ENCODE measurements around the gene DIP2C. TPM values are rescaled to one million over a fixed set of nuclear protein-coding genes. Genes with fewer than 3 reads are reported as not detected.

The DIP2C gene
- total RNA-seq, 2 experiments from 2014 or later = 2.0 to 2.3 TPM

- no peak for DNase-seq
- Mint-ChIP-seq H3K36me3 (ENCODE audit: low read depth) (no peaks in the 10 kb centered on the region), H3K4me1 (no peaks in the 10 kb centered on the region), H3K27ac (no peak overlapping the region), H3K4me3 (no peak overlapping the region), H3K9me3 (no peaks in the 10 kb centered on the region), H3K27me3 (no peaks in the 10 kb centered on the region)
- ChIA-PET POLR2A (no interaction called here), CTCF (no interaction called here)
Observed at GRCh38 chr10:583433-583832, 106.0 kb downstream of the DIP2C start.

- Mint-ChIP-seq H3K4me3 (no peak overlapping the region), H3K27me3 (no peaks in the 10 kb centered on the region), H3K27ac (no peak overlapping the region), H3K36me3 (ENCODE audit: low read depth) (no peaks in the 10 kb centered on the region), H3K9me3 (no peaks in the 10 kb centered on the region), H3K4me1 (no peaks in the 10 kb centered on the region)
- ChIA-PET CTCF (no interaction called here), POLR2A (no interaction called here)
- no peak for DNase-seq
Observed at GRCh38 chr10:581776-582330, 107.6 kb downstream of the DIP2C start.

DNA sequence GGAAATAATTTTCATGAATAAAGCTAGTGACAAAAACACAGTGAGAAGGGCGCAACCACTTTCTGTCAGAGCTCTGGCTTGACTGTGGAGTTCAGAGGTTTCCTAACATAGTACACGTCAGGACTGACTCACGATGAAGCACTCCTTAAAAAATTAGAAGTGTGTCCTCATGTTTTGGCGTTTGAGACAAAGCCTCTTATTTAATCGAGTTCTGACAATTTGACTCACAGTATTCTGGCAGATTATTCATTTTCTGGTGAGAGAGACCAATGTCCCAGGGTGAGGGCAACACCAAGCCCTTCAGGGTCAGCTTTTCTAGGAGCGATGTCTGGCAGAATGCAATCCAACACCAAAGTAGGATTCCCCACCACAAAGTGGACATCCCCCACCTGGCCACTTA, 108.7 kb downstream of the DIP2C start:
- H3K27me3 Mint-ChIP-seq = no peaks in the 10 kb centered on the region
- CTCF ChIA-PET = no interaction called here
- no peaks in the 10 kb centered on the region for H3K36me3 Mint-ChIP-seq (ENCODE audit: low read depth)
- no peaks in the 10 kb centered on the region for H3K4me1 Mint-ChIP-seq
- no peak for DNase-seq
- no peak overlapping the region for H3K4me3 Mint-ChIP-seq
- no peaks in the 10 kb centered on the region for H3K9me3 Mint-ChIP-seq
- POLR2A ChIA-PET = no interaction called here
- no peak overlapping the region for H3K27ac Mint-ChIP-seq

- Mint-ChIP-seq H3K4me3 (no peak overlapping the region), H3K9me3 (no peaks in the 10 kb centered on the region), H3K27me3 (no peaks in the 10 kb centered on the region), H3K27ac (no peak overlapping the region), H3K36me3 (ENCODE audit: low read depth) (no peaks in the 10 kb centered on the region), H3K4me1 (no peaks in the 10 kb centered on the region)
- no peak for DNase-seq
- POLR2A ChIA-PET = no interaction called here
- CTCF ChIA-PET = no interaction called here
Observed at GRCh38 chr10:576130-576465, 113.4 kb downstream of the DIP2C start.

GRCh38 chr10:575402-576129, 113.9 kb downstream of the DIP2C start:
- ChIA-PET POLR2A (no interaction called here), CTCF (interaction anchor here (0.6 kb wide), 1 partner anchor 1579 kb away, joined by 3 read pairs; no protein-coding TSS in a partner anchor)
- Mint-ChIP-seq H3K36me3 (ENCODE audit: low read depth) (no peaks in the 10 kb centered on the region), H3K9me3 (no peaks in the 10 kb centered on the region), H3K27me3 (no peaks in the 10 kb centered on the region), H3K27ac (no peak overlapping the region), H3K4me3 (no peak overlapping the region), H3K4me1 (no peaks in the 10 kb centered on the region)
- no peak for DNase-seq

GRCh38 chr10:572696-573095, 116.8 kb downstream of the DIP2C start:
- no peak overlapping the region for H3K4me3 Mint-ChIP-seq
- H3K36me3 Mint-ChIP-seq (ENCODE audit: low read depth) = no peaks in the 10 kb centered on the region
- H3K27me3 Mint-ChIP-seq = no peaks in the 10 kb centered on the region
- ChIA-PET CTCF (no interaction called here), POLR2A (no interaction called here)
- no peak for DNase-seq
- no peak overlapping the region for H3K27ac Mint-ChIP-seq
- H3K9me3 Mint-ChIP-seq = peaks cover 3% of the 10 kb centered on the region
- no peaks in the 10 kb centered on the region for H3K4me1 Mint-ChIP-seq

DNA sequence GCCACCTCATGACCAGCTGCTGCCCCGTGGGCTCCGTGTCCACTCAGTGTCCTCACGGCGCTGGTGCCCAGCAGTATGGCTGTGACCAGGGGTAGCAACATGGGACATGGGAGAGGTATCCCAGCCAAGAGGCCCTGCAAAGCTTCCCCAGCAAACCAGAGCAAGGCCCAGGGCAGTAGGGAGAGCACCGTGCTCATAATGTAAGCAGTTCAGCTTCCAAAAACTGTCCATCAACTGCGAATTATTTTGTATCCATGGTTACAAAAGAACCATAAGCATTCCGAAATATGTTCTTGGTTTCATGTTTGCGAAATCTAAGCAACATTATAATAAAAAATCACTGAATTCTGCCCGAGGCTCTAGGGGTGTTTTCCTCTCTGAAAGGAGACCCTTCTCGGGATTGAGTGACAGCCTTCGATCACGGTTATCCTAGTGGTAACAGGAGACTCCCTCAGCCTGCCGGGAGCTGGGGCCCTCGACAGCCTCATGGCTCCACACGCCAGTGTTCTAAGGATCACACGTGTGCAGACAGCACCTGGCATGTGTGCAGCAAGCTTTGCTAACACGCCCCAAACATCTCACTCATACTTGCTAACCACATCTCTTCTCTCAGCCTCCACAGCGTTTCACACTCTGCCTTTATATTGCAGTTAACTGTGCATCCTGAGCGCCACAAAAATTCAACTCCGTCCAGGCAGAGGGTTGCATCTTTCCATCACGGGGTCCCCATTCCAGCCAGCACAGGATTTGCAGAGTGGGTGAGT, 117.6 kb downstream of the DIP2C start:
- no peak overlapping the region for H3K4me3 Mint-ChIP-seq
- H3K36me3 Mint-ChIP-seq (ENCODE audit: low read depth) = no peaks in the 10 kb centered on the region
- H3K4me1 Mint-ChIP-seq = no peaks in the 10 kb centered on the region
- no peaks in the 10 kb centered on the region for H3K27me3 Mint-ChIP-seq
- CTCF ChIA-PET = interaction anchor here (0.7 to 1.6 kb wide), 2 partner anchors 12 to 132 kb away, joined by 3 read pairs; no protein-coding TSS in a partner anchor
- H3K27ac Mint-ChIP-seq = no peak overlapping the region
- no peak for DNase-seq
- POLR2A ChIA-PET = no interaction called here
- H3K9me3 Mint-ChIP-seq = peaks cover 3% of the 10 kb centered on the region

- Mint-ChIP-seq H3K27ac (no peak overlapping the region), H3K4me1 (no peaks in the 10 kb centered on the region), H3K4me3 (no peak overlapping the region), H3K36me3 (ENCODE audit: low read depth) (no peaks in the 10 kb centered on the region), H3K9me3 (peaks cover 3% of the 10 kb centered on the region), H3K27me3 (no peaks in the 10 kb centered on the region)
- ChIA-PET CTCF (interaction anchor here (0.7 to 1.6 kb wide), 2 partner anchors 11 to 131 kb away, joined by 3 read pairs; no protein-coding TSS in a partner anchor), POLR2A (no interaction called here)
- DNase-seq = no peak
Observed at GRCh38 chr10:571166-571565, 118.3 kb downstream of the DIP2C start.

GRCh38 chr10:570628-571163, 118.8 kb downstream of the DIP2C start:
- H3K27me3 Mint-ChIP-seq = no peaks in the 10 kb centered on the region
- no peak overlapping the region for H3K27ac Mint-ChIP-seq
- CTCF ChIA-PET = interaction anchor here (1.6 kb wide), 1 partner anchor 11 kb away, joined by 3 read pairs; no protein-coding TSS in a partner anchor
- H3K4me1 Mint-ChIP-seq = no peaks in the 10 kb centered on the region
- no peak overlapping the region for H3K4me3 Mint-ChIP-seq
- H3K36me3 Mint-ChIP-seq (ENCODE audit: low read depth) = no peaks in the 10 kb centered on the region
- H3K9me3 Mint-ChIP-seq = peaks cover 3% of the 10 kb centered on the region
- DNase-seq = no peak
- POLR2A ChIA-PET = no interaction called here

- Mint-ChIP-seq H3K27ac (no peak overlapping the region), H3K9me3 (peaks cover 3% of the 10 kb centered on the region), H3K4me1 (no peaks in the 10 kb centered on the region), H3K27me3 (no peaks in the 10 kb centered on the region), H3K4me3 (no peak overlapping the region), H3K36me3 (ENCODE audit: low read depth) (no peaks in the 10 kb centered on the region)
- DNase-seq = no peak
- POLR2A ChIA-PET = no interaction called here
- CTCF ChIA-PET = no interaction called here
Observed at GRCh38 chr10:569961-570627, 119.4 kb downstream of the DIP2C start.

- ChIA-PET CTCF (no interaction called here), POLR2A (no interaction called here)
- no peak for DNase-seq
- Mint-ChIP-seq H3K4me3 (no peak overlapping the region), H3K27ac (no peak overlapping the region), H3K4me1 (no peaks in the 10 kb centered on the region), H3K9me3 (peaks cover 4% of the 10 kb centered on the region), H3K27me3 (no peaks in the 10 kb centered on the region), H3K36me3 (ENCODE audit: low read depth) (no peaks in the 10 kb centered on the region)
Observed at GRCh38 chr10:568848-569247, 120.6 kb downstream of the DIP2C start.

DNA sequence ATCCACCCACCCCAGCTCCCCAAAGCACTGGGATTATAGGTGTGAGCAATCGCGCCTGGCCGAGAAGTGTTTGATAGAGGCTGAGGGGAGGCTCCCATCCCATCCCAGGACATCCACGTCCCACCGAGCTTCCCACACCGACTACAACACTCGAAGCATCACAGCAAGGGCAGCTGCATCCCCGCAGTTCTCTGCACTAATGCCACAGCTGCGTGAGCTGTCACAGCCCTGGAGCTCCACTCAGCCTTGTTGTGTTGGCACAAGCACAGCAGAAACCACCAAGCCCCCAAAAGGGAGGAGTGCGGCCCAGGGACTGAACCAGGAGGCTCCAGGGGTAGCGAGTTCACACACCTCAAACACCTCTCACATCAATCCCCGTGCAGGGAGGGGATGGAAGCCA, 121.6 kb downstream of the DIP2C start:
- POLR2A ChIA-PET = no interaction called here
- Mint-ChIP-seq H3K4me1 (no peaks in the 10 kb centered on the region), H3K9me3 (peaks cover 7% of the 10 kb centered on the region), H3K4me3 (no peak overlapping the region), H3K36me3 (ENCODE audit: low read depth) (no peaks in the 10 kb centered on the region), H3K27ac (no peak overlapping the region), H3K27me3 (no peaks in the 10 kb centered on the region)
- CTCF ChIA-PET = no interaction called here
- no peak for DNase-seq

GRCh38 chr10:566241-566885, 123.1 kb downstream of the DIP2C start:
- POLR2A ChIA-PET = no interaction called here
- Mint-ChIP-seq H3K27me3 (no peaks in the 10 kb centered on the region), H3K9me3 (peaks cover 7% of the 10 kb centered on the region), H3K36me3 (ENCODE audit: low read depth) (no peaks in the 10 kb centered on the region), H3K27ac (no peak overlapping the region), H3K4me3 (no peak overlapping the region), H3K4me1 (no peaks in the 10 kb centered on the region)
- no peak for DNase-seq
- CTCF ChIA-PET = no interaction called here

Data from activated CD4-positive, alpha-beta T cell treated with anti-CD3 and anti-CD28 coated beads, Interleukin-2, amount 10 ng/mL, durations not matched to agents 7 days and 5 days (primary cell).